Breast epithelium (tissue), 3 donors: Measurements from ENCODE around the gene GRK5.

ENCODE experiments used
- POLR2A ChIP-seq: fragments of 450-650 bp; IDR thresholded peaks from one replicate; pipeline ENCODE4 v1.6.1; 2016; ENCODE audit warnings: antibody characterized with exemption, mild to moderate bottlenecking, moderate library complexity
- POLR2AphosphoS5 ChIP-seq, 3 donors: sonication (generic); formaldehyde crosslinking; IDR thresholded peaks; one replicate each; pipeline ENCODE4 v1.6.1; 2017; ENCODE audit warnings: antibody characterized with exemption in 3 of 3
- TF ChIP-seq, protein P1 (sequence below), 3 donors: fragments of 450-650 bp; IDR thresholded peaks; one replicate each; pipeline ENCODE4 v1.5.1; 2016 to 2017; ENCODE audit warnings: antibody characterized with exemption in 3 of 3, mild to moderate bottlenecking in 3 of 3, moderate library complexity in 3 of 3

DNA sequence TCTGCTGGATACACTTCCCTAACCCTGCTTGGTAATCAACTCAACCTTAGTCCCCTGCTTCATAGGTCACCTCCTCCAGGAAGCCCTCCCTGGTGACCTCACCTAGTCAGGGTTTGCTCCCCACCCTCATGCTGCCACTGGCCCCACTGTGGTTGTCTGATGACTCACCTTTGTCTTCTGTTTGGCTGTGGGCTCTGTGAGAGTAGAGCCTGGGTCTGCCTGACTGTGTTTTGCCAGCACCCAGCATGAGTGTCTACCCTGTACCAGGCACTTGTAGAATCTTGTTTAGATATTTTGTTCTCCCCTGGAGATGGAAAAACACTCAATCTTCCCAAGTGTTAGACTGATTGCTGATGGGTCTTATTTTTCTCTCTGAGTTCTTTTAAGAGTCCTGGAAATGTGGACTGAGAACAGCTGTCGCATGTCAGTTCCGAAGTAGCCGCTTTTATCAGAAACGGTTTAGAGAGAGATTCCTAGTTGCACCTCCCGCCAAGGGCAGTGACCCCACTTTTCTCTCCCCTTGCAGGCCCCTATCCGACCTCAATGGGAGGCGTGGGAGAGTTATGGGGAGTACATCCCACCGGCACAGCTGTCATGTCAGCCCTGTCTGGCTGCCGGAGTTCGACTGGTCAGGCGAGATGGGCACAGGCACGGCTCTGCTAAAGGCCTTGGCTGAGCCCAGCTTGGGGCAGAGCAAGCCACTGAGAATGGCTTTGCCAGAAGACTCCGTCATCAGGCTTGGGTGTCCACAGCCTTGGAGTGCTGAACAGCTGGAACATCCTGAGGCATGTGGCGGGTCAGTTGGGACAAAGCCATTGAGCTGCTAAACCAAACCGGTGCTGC lies 134.3 kb downstream of the GRK5 start:
- TF ChIP-seq, protein P1, sequence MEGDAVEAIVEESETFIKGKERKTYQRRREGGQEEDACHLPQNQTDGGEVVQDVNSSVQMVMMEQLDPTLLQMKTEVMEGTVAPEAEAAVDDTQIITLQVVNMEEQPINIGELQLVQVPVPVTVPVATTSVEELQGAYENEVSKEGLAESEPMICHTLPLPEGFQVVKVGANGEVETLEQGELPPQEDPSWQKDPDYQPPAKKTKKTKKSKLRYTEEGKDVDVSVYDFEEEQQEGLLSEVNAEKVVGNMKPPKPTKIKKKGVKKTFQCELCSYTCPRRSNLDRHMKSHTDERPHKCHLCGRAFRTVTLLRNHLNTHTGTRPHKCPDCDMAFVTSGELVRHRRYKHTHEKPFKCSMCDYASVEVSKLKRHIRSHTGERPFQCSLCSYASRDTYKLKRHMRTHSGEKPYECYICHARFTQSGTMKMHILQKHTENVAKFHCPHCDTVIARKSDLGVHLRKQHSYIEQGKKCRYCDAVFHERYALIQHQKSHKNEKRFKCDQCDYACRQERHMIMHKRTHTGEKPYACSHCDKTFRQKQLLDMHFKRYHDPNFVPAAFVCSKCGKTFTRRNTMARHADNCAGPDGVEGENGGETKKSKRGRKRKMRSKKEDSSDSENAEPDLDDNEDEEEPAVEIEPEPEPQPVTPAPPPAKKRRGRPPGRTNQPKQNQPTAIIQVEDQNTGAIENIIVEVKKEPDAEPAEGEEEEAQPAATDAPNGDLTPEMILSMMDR (IDR thresholded peaks at IDR 0.05): no peak
- no peak for TF ChIP-seq POLR2A
- no peak for TF ChIP-seq POLR2AphosphoS5 (IDR thresholded peaks at IDR 0.05)
